HG03565 (cell line): ENCODE results near the gene TNS3.

ENCODE experiments used
- ATAC-seq: cut with Tn5 transposase; IDR thresholded peaks from one replicate; pipeline ENCODE4 v1.9.1; 2021; ENCODE audit warnings: mild to moderate bottlenecking, moderate library complexity; ENCODE audit not compliant: unreplicated experiment

The TNS3 gene

DNA sequence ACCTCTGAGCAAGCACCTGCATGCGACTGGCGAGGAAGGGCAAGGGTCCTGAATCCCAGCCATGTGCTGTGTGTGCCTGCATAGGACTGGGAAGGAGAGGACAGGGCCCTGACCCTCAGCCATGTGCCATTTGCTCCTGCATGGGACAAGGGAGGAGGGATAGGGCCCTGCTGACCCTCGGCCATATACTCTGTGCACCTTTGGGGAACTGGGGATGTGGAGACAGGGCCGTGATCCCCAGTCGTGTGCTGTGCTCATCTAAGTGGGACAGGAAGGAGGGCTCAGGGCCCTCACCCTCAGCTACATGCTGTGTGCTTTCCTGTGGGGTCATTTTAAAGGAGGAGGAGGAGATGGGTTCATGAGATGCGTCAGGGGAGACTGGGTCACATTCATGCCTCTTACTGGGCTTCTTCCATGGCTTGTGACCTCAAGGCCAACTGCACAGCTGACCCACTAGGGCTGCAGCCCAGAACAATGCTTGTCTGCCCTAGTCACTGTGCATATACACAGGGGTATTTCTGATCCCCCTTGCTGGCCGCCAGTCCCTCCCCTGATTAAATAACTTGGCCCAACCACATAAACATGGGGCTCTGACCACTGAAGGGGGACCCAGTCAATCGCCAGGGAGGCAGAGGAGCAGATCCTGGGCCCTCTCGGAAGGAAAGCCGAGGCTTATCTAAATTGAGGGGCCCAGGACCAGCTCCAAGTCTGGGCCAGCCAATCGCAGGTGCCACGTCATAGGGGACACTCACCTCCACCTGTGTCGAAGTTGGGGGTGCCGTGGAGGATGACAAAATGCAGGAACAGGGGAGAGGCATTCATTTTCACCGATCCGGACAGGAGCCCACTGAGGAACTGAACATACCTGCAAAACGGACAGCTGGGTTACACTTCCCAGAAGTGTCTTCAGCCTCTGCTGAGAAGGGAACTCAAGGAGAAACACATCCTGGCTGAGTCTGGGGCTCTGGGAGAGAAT lies 167.3 kb downstream of the TNS3 start:
- no peak for ATAC-seq

DNA sequence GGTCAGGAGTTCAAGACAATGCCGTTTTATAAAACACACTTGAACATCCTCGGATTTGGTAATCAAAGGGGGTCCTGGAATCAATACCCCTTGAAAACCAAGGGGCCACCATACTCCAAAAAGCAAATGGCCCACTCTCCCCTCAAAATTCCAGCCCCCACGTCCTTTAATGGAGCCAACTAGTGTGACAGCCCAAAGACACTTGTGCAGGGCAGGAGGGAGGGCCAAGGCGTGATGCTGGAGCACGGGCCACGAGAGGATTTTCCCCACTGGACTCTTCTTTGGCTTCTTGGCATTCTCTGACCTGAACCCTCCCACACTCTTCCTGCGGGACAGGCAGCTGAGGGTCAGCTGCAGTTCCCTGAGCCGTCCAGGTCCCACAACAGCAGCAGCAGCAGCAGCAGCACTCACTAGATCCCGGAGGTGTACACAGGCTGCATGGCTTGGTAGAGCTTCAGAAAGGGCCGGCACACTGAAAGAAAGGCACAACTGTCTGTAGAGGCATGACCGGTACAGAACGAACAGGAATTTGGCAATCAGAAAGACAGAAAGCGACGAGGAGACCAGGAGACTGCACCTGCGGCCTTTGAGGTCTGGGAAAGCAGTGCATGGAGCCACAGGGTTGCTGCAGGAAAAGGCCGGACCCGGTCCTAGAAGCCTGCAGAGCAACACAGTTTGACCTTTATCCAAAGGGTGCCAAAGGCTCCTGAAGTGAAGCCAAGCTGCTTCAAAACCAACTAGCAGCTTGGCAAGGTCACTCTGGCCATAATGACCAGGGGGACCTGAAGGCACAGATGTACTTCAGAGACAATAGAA lies 168.2 kb downstream of the TNS3 start:
- ATAC-seq, result no peak

GRCh38 chr7:47411901-47412300 lies 170.0 kb downstream of the TNS3 start:
- no peak for ATAC-seq

- ATAC-seq, result no peak
These were observed 170.5 kb downstream of the TNS3 start for GRCh38 chr7:47411281-47411869.

- no peak for ATAC-seq
These were observed 173.2 kb downstream of the TNS3 start for GRCh38 chr7:47408675-47409074.

DNA sequence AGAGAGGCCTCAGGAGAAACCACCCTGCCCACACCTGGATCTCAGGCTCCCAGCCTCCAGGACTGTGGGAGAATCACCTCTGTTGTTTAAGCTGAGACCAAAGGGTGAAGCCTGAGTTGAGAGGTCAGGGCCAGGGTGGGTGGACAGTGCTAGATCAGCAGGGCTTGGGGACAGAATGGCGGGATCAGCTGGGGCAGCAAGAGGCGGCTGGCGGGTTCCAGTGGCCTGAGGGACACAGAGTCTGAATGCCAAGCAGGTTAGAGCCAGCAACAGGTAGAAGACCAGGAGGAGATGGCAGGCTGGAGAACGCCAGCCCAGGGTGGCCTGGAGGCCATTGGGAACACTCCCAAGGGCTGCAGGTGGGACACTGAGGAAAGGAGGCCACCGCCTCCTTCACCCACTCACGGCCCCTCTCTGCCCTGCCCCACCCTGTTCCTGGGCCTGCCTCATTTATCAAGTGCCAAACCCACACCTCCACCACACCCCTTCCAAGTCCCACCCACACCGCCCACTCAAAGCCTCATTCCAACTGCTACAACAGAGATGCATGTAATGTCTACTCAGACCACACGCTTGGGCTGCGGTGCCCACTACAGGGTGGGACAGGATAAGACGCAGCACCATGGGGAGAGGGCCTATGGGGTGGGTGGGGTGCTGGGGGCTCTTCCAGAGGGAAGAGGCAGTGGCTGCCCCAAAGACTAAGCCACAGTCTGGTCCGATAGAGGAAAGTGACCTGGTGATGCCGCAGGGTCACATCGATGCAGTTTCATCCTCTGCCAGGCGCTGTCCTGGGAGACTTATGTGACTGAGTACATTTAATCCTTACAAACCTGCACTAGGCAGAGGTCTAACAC lies 173.9 kb downstream of the TNS3 start:
- no peak for ATAC-seq

GRCh38 chr7:47407136-47407535 lies 174.8 kb downstream of the TNS3 start:
- ATAC-seq, result no peak

- ATAC-seq, result no peak
These were observed 175.1 kb downstream of the TNS3 start for GRCh38 chr7:47406801-47407129.

DNA sequence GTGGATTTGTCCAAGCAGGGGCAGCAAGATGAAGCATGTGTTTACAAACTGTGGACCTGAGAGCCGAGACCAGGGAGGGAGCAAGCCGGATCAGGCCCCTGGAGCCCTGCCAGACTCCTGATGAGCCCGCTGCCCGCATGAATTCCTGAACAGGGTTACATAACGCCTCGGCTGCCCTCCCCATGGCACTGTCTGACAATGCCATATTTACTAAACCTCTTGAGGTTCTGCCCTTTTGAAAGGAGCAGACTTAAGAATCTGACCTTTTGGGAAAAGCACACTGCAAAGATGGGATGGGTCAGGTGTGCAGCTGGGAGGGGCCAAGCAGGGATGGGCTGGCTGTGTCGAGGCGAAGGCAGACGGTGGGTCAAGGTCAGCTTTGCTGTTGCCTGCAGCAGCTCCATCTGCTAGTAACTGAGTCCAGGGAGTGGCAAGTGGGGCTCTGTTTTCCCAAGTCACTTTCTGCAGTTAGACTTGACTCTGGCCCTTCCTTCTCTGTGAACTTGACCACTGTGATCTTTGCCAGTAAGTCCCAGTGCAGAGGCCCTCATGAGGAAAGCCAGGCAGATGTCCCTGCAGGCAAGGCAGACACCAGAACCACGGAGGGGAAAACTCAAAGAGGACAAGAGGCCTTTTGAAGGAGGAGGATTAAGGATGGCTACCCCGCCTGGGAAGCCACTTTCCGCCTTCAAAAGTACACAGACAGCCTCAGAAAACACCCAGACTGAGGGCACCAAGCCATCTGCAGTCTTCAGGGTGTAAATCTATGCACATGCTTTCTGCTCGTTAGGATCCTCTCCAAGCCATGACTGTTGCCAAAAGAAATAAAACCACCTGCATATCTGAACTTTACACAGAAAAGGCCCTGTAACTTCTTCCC lies 175.8 kb downstream of the TNS3 start:
- ATAC-seq, result no peak

DNA sequence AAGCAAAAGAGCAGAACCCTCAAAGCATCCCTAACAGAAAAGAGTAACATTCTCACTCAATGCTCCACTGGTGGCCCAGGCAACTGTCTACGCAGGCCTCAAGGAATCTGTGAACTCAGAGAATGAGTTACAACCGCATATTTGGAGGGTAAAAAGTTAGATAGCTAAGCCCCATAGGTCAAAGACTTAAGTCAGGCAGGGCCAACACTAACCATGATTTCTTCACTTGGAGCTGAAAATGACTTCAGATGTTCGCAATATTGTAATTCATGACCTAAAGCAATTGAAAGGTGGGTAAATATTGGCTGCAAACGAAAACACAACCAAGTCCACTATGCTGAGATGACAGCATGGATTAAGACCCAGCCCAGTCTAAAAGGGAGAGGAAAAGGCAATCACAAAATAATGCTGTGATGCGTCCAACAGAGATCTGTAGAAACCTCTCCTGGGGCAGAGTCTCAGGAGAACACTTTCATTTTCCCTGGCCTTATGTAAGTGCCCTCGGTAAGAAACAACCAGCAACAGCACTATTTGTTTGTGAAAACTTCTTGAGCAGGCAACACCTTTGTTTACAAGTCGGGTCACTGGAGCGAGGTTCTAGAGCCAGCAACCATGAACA lies 176.5 kb downstream of the TNS3 start:
- no peak for ATAC-seq

DNA sequence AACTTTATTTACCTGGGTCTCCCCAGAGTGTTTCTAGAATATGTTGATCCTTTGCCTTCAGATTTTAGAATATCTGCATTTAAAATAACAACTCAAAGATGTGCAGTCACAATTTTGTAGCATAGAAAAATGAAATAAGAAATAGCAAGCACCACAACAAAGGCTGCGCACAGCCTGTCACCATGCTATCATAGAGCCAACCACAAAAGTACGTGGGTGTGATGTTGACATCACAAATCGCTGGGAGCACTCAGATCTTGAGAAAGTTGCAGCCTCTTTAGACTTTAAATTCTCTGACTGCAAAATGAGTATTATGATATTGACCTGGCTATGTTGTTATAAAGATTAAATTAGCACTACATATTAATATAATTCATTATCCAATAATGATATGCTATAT lies 177.9 kb downstream of the TNS3 start:
- ATAC-seq, result no peak

DNA sequence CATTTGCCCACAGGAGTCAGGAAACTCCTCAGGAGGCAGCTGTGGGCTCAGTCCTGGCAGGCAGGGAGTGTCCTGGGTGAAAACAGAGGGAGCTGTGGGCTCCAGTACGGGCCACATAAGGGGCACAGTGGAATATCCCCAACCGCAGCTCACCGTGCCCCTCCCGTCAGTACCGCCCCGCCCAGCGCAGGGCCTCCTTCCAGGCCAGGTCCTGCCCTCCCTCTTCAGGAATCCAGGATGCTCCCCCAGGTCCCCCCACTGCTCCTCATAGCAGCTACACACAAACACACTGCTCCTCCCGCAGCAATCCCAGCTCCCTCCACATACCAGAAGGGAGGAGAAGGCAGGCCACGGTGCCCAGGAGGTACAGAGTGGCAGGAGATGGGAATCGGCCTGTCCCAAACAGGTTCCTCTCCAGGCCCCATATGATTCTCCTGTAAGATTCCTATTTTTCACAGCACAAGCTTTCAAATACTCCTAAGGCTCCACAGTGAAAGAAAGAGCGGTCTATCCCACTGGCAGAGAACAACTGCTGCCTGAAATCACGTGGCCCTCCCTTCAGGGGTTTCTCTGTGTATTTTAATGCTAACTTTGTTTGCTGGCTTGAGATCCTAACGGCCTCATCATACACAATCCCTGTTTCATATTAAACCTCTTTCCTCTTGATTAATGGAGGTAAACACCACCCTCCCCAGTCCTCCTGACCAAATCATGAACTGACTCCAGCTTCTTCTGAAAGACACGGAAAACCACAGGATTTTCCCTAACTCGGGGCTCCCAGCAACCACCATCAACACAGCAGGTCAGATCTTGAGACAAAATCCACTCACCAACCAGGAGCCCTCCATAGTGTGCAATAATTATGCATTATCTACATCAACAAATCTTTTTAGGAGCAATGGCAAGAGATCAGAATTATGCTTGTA lies 178.7 kb downstream of the TNS3 start:
- no peak for ATAC-seq

GRCh38 chr7:47401611-47402570 lies 180.0 kb downstream of the TNS3 start:
- no peak for ATAC-seq

- ATAC-seq, result no peak
These were observed 181.1 kb downstream of the TNS3 start for GRCh38 chr7:47400741-47401206.

- ATAC-seq, result no peak
These were observed 181.9 kb downstream of the TNS3 start for GRCh38 chr7:47400001-47400400.

- no peak for ATAC-seq
These were observed 187.1 kb downstream of the TNS3 start for GRCh38 chr7:47394751-47395252.

GRCh38 chr7:47394216-47394615 lies 187.7 kb downstream of the TNS3 start:
- ATAC-seq, result no peak
